Mucosa of descending colon (tissue), 3 donors: Measurements from ENCODE around the gene HSPA12A. TPM values are rescaled to one million over a fixed set of nuclear protein-coding genes. Genes with fewer than 3 reads are reported as not detected.

Experiments used
- ATAC-seq: fragments of 200-7000 bp; cut with Tn5 transposase; one replicate; pipeline ENCODE4 v1.9.1; 2020; ENCODE audit warnings: mild to moderate bottlenecking, moderate library complexity
- DNase-seq, 3 donors: peaks; one replicate each; pipeline ENCODE4 v3.0.0-alpha.2; 2020
- H3K36me3 ChIP-seq: fragments of 200-600 bp; one replicate; pipeline ENCODE4 v1.8.0; 2021; ENCODE audit warnings: low read depth, mild to moderate bottlenecking
- H3K4me1 ChIP-seq: fragments of 200-600 bp; one replicate; pipeline ENCODE4 v1.8.0; 2021; ENCODE audit warnings: low read depth, mild to moderate bottlenecking
- H3K4me3 ChIP-seq: fragments of 200-600 bp; one replicate; pipeline ENCODE4 v1.8.0; 2021; ENCODE audit warnings: mild to moderate bottlenecking
- H3K9me3 ChIP-seq: fragments of 200-600 bp; one replicate; pipeline ENCODE4 v1.8.0; 2021; ENCODE audit warnings: mild to moderate bottlenecking
- CTCF ChIP-seq: fragments of 200-600 bp; IDR thresholded peaks from one replicate; pipeline ENCODE4 v1.8.0; 2022; ENCODE audit warnings: antibody characterized with exemption, mild to moderate bottlenecking
- intact Hi-C, 2 donors: fragments of 100-400 bp; cut with DNase I in 1 of 2; cut with micrococcal nuclease in 1 of 2; formaldehyde crosslinking; loops; one replicate each; pipeline versions ENCODE4 v1.11.0 to v1.11.1; 2022; cut with DNase I, micrococcal nuclease
- total RNA-seq, 3 donors: library from RNA; stranded (reverse); fragmentation: NEBNext Ultra II Directional in 2 of 3; extraction: Animal tissue kit (Norgen Biotek cat#: 25700) in 2 of 3; gene quantifications; one replicate each; pipeline versions ENCODE4 v1.2.1 to v1.2.4, GENCODE V29; 2021 to 2023
- donor health status: DM: no; HTN: no; CAD: no; lungs with moderate emphysema.
- donor health status: DM: no; HTN: no; CAD: no.
- donor health status: DM: no; HTN: yes; CAD: no.

The HSPA12A gene
- total RNA-seq, 3 donors from 2014 or later = 7.7 to 20.6 (median 8.8) TPM

GRCh38 chr10:116696919-116697318, 45.4 kb downstream of the HSPA12A start:
- Histone ChIP-seq H3K4me1 (no peaks in the 10 kb centered on the region), H3K4me3 (no peak overlapping the region), H3K36me3 (no peaks in the 10 kb centered on the region), H3K9me3 (no peaks in the 10 kb centered on the region)
- intact Hi-C loops = no loop called here
- DNase-seq (no peak), ATAC-seq (no peak)
- TF ChIP-seq CTCF = no peak

GRCh38 chr10:116694927-116695268, 47.5 kb downstream of the HSPA12A start:
- intact Hi-C loops = no loop called here
- TF ChIP-seq CTCF = no peak
- no peak for DNase-seq
- Histone ChIP-seq H3K4me3 (no peak overlapping the region), H3K9me3 (no peaks in the 10 kb centered on the region), H3K4me1 (no peaks in the 10 kb centered on the region), H3K36me3 (no peaks in the 10 kb centered on the region)
- no peak for ATAC-seq

- intact Hi-C loops = no loop called here
- Histone ChIP-seq H3K9me3 (no peaks in the 10 kb centered on the region), H3K4me1 (no peaks in the 10 kb centered on the region), H3K36me3 (no peaks in the 10 kb centered on the region), H3K4me3 (no peak overlapping the region)
- DNase-seq = no peak
- no peak for ATAC-seq
- TF ChIP-seq CTCF = no peak
These were observed 48.0 kb downstream of the HSPA12A start for GRCh38 chr10:116694243-116694926.

- DNase-seq (no peak), ATAC-seq (no peak)
- Histone ChIP-seq H3K9me3 (no peaks in the 10 kb centered on the region), H3K36me3 (no peaks in the 10 kb centered on the region), H3K4me1 (no peaks in the 10 kb centered on the region), H3K4me3 (no peak overlapping the region)
- intact Hi-C loops = no loop called here
- no peak for TF ChIP-seq CTCF
These were observed 50.1 kb downstream of the HSPA12A start for GRCh38 chr10:116692225-116692624.

- ATAC-seq (no peak), DNase-seq (no peak)
- intact Hi-C loops = no loop called here
- TF ChIP-seq CTCF = no peak
- Histone ChIP-seq H3K9me3 (no peaks in the 10 kb centered on the region), H3K4me1 (no peaks in the 10 kb centered on the region), H3K36me3 (no peaks in the 10 kb centered on the region), H3K4me3 (no peak overlapping the region)
These were observed 50.7 kb downstream of the HSPA12A start for GRCh38 chr10:116691635-116692034.
